ENCODE measurements around the gene PLEKHM3. TPM values are rescaled to one million over a fixed set of nuclear protein-coding genes. Genes with fewer than 3 reads are reported as not detected.

The PLEKHM3 gene
- total and polyA plus RNA-seq, 2 of the 13 experiments (the other 11 are each of a cell fraction or from before 2014, with no cell fraction given): 4.5 to 4.7 TPM

DNA sequence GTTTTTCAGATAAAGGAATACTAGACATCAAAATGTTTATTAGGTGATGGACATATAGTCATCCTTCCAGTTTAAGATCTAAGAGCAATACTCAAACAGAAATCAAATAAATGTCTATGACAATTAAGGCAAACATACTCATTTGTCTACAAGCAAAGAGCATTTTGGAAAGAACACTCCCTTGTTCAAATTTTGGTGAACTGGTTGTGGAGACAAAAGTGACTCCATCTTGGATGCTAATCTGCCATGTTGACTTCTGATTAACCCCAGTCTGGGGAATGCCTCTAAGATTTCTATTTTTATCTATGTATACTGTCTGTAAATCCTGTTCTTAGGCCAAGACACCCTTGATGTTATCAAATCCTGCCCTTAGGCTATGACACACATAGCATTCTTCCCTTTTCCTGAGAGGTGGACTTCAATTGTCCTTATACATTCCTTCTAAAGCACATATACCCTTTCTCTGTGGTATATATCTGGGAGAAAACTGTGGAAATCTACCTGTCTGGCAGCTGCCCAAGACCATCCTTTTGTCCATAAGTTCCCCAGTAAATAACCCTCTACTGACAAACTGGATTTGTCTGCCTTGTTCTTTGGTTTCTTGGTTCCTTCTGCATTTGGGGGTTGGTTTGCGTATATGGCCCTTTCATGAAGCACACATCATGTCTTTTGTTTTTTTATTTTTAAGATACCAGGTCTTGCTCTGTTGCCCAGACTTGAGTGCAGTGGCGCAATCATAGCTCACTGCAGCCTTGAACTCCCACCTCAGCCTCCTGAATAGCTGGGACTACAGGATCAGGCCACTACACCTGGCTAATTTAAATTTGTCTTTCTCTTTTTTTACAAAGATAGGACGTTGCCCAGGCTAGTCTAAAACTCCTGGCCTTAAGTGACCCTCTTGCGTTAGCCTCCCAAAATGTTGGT lies 12.5 kb upstream of the PLEKHM3 start:
- FAIRE-seq: no peak
- ChIA-PET CTCF (ENCODE audit: low intra/inter-chr PET ratio, low total read pairs) (no interaction called here), POLR2A (no interaction called here)
- no peak for ATAC-seq
- Histone ChIP-seq H3K9ac (ENCODE audit: insufficient read depth, low read depth, low read length) (no peak overlapping the region), H3K4me2 (ENCODE audit: low read depth, low read length) (no peak overlapping the region), H4K20me1 (ENCODE audit: insufficient read depth, low read length) (no peaks in the 10 kb centered on the region), H3K4me1 (ENCODE audit: insufficient read depth, low read length) (peaks cover 62% of the 10 kb centered on the region), H3K27me3 (ENCODE audit: control insufficient read depth in 1 of 2, insufficient read depth in 2 of 2, low read length in 2 of 2) (peaks cover 0 to 3% of the 10 kb centered on the region in 2 experiments; a peak in 1 of 5 replicates), H2AFZ (ENCODE audit: low read length) (no peak overlapping the region), H3K27ac (ENCODE audit: extremely low read length, insufficient read depth, low read length) (no peak overlapping the region), H3K4me3 (replicated peaks in 1 of 3; ENCODE audit: insufficient read depth in 1 of 3, low read depth in 2 of 3, low read length in 3 of 3) (no peak overlapping the region), H3K79me2 (ENCODE audit: insufficient read depth, low read length) (no peaks in the 10 kb centered on the region), H3K36me3 (replicated peaks in 1 of 2; ENCODE audit: control insufficient read depth in 1 of 2, insufficient read depth in 2 of 2, low read length in 2 of 2) (no peaks in the 10 kb centered on the region), H3K9me3 (ENCODE audit: low read length) (no peaks in the 10 kb centered on the region)
- DNase-seq (ENCODE audit: low spot score): no peak
- intact Hi-C loops (cut with micrococcal nuclease; ENCODE audit: unreplicated experiment) (no loop called here), in situ Hi-C loops (cut with HindIII; ENCODE audit: extremely low pct_ligation_motif_present, low pct_unique_long_range_greater_than_20kb) (loop anchor here (5.0 kb wide), 1 partner anchor 291 kb away; no protein-coding TSS in a partner anchor)
- no TSS peak for BruUV-seq (replicated peaks)
- WGBS (ENCODE audit: low lambda C conversion rate): 67% methylated on average over 4 of the region's 4 CpGs
- TF ChIP-seq SOX6 (IDR thresholded peaks at IDR 0.05) (no peak), SOX6 (CRISPR knock-in tag; IDR thresholded peaks at IDR 0.05) (peak; percentile 46), NR2C2 (CRISPR knock-in tag; IDR thresholded peaks at IDR 0.05; ENCODE audit: borderline replicate concordance) (peak; percentile 22; the same call in 1 of the 2 replicates), SOX13 (IDR thresholded peaks at IDR 0.05) (no peak), SOX13 (CRISPR knock-in tag; conservative IDR thresholded peaks at IDR 0.05 in 1 of 2, IDR thresholded peaks at IDR 0.05 in 1 of 2) (0 out of 4 replicates have a peak, but pooled peaks of 1 of the 2 experiments have one; percentile 6), MTF1 (CRISPR knock-in tag; IDR thresholded peaks at IDR 0.05) (no peak), TARDBP (CRISPR knock-in tag; IDR thresholded peaks at IDR 0.05) (no peak), NFE2 (CRISPR knock-in tag; IDR thresholded peaks at IDR 0.05) (no peak), CEBPG (CRISPR knock-in tag; IDR thresholded peaks at IDR 0.05) (peak; percentile 70), ZNF660 (CRISPR knock-in tag; IDR thresholded peaks at IDR 0.05; ENCODE audit: borderline replicate concordance, low read depth) (no peak), ZNF121 (CRISPR knock-in tag; IDR thresholded peaks at IDR 0.05) (peak; percentile 58; the same call in 1 of the 2 replicates), ZMYM4 (CRISPR knock-in tag; IDR thresholded peaks at IDR 0.05) (0 out of 2 replicates have a peak, but pooled peaks have one; percentile 16), HOXA9 (CRISPR knock-in tag; IDR thresholded peaks at IDR 0.05; ENCODE audit: borderline replicate concordance) (no peak), ZNF550 (CRISPR knock-in tag; IDR thresholded peaks at IDR 0.05; ENCODE audit: borderline replicate concordance) (no peak), ARID5B (CRISPR knock-in tag; IDR thresholded peaks at IDR 0.05) (peak; percentile 8; the same call in 1 of the 2 replicates), NFYB (CRISPR knock-in tag; IDR thresholded peaks at IDR 0.05) (no peak)
- TF ChIP-seq, protein P1, sequence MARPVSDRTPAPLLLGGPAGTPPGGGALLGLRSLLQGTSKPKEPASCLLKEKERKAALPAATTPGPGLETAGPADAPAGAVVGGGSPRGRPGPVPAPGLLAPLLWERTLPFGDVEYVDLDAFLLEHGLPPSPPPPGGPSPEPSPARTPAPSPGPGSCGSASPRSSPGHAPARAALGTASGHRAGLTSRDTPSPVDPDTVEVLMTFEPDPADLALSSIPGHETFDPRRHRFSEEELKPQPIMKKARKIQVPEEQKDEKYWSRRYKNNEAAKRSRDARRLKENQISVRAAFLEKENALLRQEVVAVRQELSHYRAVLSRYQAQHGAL (CRISPR knock-in tag; IDR thresholded peaks at IDR 0.05; ENCODE audit: not compliant biosample characterization): no peak
- TF ChIP-seq, protein P2, sequence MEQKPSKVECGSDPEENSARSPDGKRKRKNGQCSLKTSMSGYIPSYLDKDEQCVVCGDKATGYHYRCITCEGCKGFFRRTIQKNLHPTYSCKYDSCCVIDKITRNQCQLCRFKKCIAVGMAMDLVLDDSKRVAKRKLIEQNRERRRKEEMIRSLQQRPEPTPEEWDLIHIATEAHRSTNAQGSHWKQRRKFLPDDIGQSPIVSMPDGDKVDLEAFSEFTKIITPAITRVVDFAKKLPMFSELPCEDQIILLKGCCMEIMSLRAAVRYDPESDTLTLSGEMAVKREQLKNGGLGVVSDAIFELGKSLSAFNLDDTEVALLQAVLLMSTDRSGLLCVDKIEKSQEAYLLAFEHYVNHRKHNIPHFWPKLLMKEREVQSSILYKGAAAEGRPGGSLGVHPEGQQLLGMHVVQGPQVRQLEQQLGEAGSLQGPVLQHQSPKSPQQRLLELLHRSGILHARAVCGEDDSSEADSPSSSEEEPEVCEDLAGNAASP (CRISPR knock-in tag; IDR thresholded peaks at IDR 0.05; ENCODE audit: borderline replicate concordance): peak; percentile 21; the same call in 1 of the 2 replicates

Data from HepG2 (cell line).